ENCODE measurements around the gene YLPM1.

Gene YLPM1

DNA sequence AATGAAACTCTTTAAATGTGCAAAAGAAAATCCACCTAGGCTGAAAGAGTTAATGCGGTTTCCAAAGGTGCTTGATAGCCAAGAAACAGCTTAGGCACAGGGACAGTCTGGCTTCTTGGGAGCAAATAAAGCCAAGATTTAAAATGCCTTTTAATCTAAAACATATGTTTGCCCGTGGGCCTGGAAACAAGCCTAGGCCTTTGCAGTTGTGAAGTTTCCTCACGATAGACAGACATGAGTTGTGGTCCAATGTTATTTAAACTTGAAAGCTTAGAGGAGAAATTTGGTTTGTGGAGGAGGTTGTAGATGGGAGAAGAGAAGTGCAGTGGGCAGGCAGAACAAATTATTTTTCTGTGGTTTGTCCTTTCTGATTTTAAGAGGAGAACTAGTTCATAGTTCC is 83.1 kb downstream of the YLPM1 start:
- peak; percentile 83 for DNase-seq

DNA sequence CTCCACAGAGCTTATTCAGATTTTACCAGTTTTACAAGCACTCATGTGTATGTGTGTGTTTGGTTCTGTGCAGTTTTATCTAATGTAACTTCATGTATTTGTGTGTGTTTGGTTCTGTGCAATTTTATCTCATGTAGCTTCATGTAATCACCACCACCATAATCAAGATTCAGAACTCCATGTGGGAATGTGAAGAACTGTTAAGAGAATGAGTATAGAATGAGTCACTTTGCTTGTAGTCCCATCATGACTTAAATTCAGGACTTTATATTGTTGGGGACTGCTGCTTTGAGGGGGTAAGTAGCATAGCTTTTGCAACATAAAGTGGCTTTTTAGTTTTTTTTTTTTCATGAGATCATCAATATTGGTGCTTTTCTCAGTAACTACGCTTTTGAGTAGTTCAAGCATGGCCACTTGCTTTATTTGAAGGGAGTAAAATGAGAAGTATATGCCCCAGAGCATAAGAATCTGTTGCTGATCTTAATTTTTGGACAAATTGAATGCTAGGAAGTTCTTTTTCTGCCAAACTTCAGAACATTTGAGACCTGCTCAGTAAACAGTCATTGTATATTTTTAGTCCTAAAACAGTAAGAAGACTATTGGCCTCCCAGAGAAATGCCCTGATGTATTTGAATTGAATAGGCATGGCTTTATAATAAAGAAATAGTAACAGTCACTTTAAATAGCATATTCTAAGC is 84.0 kb downstream of the YLPM1 start:
- DNase-seq = peak; percentile 83

DNA sequence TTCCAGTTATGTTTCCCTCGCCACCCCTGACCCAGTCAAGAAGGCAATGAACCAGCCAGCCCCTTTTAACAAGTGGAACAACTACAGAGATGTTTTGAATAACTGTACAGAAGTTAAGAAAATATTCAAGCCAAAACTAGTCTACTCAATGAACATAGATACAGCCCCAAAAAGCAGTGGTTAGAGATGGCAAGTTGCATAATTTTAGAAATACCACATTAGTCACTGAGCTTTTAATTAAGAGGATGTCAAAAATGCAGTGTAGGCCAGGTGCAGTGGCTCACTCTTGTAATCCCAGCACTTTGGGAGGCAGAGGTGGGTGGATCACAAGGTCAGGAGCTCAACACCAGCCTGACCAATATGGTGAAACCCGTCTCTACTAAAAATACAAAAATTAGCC is 85.7 kb downstream of the YLPM1 start:
- DNase-seq = no peak

DNA sequence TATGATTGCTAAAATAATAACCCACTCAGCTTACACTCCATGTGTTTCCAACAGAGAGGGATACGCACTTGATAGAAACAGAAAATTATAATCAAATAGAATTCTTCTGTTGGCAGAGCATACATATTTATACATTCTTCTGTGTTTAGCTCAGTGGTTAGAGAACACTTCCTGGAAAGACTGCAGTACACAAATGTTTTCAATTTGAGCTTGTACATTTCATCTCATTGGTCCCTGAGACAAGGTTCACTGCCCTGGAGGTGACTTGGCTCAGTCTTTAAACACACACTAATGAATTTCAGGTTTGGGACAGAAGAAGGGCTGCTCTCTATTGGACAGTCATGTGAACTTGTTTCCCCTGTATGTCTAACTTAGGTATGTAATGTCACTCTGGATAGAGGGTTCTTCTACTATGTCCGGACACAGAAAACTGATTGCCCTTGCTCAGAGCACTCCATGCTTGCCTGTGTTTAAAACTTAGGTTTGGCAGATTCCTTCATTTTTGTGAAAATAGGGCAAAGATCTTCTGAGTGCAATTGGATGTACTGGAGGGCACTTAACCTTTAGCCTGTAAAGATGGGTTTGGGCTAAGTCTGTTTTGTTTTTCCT is 89.9 kb downstream of the YLPM1 start:
- peak; percentile 83 for DNase-seq

DNA sequence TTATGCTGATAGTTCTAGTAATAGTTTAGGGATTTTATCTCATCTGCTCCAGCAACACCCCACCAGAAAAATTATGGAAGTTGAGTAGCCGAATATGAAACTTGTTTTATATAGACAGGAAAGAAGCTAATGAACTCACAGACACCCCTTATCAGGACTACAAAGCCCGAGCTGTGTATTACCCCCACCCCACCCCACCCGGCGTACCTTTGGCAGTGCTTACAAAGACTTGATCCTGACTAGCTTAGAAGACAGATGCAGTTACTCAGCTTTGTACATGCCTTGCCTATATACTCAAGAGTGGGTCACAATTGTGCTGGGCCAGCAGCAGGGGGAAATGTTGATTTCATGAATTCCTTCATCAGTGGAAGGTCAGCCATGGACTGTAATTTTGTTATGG is 90.5 kb downstream of the YLPM1 start:
- no peak for DNase-seq

DNA sequence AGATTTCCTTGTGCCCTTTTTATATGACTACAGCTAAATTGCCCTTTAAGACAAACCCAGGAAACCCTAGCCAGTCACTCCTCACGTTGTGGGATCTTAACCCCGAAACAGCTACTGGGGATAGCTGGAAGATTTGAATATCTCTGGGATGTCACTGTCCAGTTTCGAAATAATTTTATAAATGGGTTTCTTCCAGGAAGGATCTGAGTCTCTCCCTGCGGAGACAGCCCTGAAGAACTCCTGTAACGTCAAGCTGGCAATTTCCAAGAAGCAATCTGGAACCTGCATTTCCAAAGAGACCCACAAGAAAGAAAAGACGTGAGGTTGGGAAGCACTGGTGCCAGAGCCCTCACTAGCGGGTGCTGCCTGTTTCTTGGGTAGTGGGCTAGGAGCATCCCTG is 91.9 kb downstream of the YLPM1 start:
- DNase-seq = no peak

DNA sequence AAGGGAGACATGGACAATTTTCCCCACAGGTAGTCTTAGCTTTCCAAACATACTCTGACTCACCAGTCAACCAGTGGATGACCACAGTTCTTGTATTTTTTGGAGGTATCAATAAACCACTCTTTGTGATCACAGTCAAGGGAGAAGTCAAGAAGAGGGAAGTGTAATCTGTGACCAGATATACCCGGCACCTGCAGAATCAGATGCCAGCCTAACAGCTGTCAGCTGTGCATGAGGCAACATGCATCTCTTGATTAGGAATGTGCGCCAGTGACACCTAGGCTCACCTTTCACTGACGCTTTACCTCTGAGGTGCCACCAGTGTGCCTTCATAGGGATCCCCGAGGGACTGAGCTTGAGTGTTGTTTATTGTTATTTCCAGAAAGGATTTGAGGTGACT is 92.8 kb downstream of the YLPM1 start:
- no peak for DNase-seq

DNA sequence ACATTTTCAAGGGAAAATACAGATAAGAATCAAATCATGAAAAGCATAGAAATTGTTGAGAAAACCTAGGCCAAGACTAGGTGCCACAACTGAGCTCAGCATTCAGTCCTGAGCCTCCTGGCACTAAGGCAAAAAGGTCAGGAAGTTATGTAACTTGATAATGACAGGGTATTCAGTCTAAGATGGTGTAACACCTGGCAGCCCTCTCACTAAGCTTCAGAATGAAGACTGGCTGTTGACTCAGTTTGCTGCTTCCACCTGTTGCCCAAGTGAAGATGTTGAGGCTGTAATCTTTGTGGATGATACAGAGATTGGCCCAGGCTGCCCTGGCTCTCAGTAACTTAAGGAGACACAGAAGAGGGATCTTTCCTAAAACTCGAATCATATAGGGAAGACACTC is 93.2 kb downstream of the YLPM1 start:
- no peak for DNase-seq

DNA sequence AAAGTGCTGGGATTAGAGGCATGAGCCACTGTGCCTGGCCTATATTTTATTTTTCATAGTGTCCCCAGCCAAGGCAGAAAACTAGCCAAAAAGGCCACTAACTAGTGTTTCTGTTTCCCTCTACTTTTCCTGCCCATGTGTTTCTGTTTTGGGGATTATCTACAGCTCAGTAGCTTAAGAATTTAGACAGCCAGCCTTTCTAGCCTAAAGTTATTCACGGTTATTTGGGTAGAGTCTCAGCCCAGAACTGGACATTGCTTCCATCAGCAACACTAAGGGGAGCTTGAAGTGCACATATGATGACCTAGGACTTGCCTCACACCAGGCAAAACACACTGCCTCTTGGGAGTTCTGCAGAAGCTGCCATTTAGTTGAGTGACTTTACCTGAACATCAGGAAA is 94.9 kb downstream of the YLPM1 start:
- DNase-seq = no peak

DNA sequence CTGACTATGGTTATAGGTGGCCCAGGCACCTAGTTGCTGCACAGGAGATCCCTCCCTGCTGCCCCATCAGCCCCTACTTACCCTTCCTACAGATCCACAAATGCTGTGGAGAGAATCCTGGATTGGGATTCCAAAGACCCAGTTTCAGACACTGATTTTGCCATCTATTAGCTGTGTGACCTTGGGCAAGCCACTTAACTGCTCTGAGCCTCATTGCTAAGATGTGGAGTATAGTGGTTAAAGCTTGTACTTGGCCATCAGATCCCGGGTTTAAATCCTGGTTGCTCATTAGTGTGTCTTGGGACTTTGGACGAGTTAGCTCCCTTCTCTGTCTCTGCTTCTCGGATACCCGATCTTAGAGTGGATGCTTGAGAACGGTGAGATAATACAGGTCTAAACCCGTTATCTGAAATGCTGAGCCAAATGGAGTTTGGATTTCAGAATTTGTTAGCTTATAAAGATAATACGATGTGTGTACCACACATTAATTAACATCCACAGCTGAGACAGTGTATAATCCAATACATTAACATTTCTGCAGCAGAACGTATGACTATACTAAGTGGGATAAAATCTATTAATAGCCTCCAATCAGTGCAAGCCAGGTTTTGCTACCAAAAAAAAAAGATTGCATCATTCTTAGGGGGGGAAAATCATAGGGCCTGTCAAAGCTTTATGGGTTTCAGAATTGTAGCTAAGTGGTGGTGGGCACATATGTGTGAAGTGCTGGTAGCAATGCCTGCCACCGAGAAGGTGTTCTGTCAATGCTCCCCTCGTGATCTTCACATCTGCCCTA is 96.8 kb downstream of the YLPM1 start:
- DNase-seq = peak; percentile 46

DNA sequence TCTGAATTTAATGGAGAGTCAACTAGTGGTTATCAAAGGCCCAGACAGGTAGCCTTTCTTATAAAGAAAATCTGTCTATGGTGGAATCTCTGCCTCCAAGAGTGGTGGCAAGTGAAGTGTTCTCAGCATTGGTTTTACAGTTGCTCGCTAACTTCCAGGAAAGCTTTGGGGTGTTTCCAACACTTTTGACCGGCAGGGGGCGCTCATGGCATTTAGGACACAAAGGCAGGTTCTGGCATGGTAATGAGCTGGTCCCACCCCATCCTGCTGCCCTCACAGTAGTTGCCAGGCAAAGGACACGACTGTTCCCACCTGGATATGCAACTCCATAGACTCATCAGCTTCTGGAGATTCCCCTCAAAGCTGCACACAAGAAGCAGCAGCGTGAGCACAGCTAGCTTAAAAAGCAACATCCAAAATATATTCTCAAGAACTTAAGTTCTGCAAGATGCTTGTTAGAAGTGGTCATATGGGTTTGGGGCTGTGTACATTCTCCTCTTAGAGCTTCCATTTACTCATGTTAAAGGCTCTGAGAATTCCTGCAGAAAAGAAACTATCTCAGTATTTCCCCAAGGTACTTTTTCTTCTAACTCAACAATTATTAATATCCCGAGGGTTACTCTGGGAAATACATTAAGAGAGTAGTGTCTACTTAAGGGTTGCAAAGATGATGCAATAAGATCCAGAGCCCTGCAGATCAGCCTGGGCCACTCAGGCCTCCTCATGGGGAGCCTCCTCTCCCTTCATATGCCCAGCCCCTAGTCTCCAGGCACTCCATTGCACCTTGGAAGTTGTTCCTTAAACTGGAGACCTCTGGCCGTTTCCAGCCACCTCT is 98.0 kb downstream of the YLPM1 start:
- peak; percentile 83 for DNase-seq

DNA sequence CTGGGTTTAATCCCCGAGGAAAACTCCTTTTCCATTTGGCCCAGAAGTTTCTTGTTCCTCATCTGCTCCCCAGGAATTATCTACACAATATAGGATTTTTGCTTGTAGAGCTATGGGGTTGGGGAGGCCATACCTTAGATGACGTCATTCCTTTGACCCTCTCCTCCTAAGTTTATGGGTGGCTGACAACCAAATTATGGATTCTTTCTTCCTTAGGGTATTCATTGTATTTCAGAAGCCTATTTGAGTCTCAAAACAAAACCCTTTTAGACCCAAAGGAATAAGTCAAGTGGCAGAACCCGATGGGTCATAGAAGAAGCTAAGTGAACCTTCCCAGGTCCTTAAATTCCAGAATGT is 98.6 kb downstream of the YLPM1 start:
- no peak for DNase-seq

DNA sequence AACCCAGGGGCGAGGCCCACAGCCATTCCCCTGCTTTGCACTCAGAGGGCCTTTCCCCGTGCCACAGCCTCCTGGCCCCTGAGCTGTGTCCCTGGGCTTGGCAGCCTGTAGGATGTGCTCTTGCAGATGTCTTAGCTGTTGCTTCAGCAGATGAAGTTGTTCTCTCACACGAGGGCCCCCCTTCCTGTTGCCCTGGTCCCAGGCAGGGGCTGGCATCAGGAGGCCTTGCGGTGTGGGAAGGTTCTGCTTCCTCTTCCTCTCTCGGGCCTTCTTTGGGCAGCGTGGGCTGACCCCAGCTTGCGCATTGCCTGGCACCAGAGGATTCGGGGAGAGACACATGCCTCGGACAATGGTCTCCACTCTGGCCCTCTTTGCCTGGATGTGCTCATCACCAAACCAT is 100.2 kb downstream of the YLPM1 start:
- DNase-seq = no peak

DNA sequence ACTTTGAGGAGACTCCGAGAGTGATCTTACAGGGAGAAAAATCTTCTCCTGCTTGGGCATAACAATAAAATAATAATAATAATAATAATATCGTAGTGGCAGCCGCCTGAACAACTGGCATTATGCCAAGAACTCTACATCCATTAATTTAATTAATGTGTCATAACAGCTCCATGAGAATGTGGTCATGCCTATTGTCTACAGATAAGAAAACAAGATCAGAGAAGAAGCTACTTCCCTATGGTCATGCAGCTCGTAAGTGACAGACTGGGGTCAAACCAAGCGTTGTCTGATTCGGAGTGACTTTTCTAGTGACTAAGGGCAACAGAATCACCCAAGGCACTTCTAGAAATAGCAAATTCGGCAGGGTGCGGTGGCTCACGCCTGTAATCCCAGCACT is 101.1 kb downstream of the YLPM1 start:
- no peak for DNase-seq

DNA sequence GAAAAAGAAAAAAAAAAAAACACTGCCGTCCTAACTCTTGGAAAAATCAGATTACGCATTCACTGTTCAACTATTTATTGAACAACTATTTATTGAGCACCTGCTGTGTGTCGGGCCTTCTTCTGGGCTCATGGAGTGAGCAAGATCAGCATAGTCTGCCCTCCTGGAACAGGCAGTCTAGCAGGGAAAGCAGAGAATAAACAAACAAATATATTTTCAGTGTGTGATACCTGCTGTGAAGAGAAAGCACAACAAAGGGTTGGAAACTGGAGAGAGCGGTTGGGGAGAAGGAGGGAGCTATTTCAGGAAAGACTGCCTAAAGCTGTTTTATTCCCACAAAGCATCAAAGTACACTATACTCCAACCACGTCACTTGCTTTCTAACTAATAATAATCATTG is 102.0 kb downstream of the YLPM1 start:
- DNase-seq = no peak

DNA sequence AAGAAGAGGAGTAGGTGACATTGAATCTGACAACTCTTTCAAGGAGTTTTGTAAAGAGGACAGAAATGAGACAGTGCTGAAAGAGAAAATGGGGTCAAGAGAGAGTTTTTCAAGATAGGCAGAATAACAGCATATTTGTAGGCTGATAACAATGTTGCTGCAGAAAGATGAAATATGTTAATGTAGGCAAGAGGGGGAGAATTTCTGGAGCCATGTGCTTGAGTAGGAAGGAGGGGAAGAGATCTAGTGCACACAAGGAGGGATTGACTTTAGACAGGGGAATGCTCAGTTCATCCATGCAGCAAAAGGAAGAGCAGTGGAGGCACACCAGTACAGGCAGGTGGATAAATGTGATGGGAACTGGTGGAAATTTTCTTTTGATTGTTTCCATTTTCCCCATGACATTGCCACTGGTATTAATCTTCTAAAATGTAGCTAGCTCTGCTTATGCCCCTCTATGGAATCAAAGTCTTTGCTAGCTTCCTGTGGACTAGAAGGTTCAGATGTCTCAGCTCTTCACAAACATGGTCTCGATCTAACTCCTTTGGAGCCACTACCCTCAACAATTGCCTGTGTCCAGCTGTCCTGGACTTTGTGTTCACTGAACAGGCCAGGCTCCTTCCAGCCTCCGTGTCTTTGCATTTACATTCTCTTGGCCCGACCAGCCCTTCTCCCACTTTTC is 103.7 kb downstream of the YLPM1 start:
- DNase-seq = no peak

DNA sequence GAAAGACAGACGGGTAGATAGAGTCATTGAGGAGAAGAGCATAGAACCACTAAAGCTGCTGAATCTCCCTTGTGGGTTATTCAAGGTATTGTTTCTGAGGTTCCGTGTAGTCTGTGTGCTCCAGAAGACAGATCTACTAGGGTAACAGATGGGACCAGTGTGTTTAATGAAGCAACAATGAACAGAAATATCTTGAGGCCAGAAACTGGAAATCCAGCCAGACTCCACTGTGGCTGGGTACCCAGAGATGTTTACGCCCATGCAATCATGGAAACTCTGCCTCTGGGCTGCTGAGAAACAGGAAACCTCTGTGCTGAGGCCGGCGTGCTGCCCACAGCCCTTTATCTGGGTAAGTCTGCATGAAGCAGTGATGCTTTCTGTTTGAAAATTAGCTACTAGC is 104.6 kb downstream of the YLPM1 start:
- DNase-seq = no peak

DNA sequence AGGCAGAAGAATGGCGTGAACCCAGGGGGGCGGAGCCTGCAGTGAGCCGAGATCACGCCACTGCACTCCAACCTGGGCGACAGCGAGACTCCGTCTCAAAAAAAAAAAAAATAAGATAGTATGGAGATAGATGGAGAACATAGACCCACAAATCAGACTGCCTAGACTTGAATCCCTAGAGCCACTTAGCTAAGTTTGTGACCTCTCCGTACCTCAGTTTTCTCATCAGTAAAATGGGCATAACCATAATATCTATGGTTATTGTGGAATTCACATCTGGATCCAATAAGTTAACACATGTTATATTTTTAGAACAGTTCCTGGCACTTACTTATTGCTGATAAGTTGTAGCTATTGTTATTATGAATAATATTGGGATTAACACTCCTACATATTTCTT is 105.6 kb downstream of the YLPM1 start:
- DNase-seq = no peak

DNA sequence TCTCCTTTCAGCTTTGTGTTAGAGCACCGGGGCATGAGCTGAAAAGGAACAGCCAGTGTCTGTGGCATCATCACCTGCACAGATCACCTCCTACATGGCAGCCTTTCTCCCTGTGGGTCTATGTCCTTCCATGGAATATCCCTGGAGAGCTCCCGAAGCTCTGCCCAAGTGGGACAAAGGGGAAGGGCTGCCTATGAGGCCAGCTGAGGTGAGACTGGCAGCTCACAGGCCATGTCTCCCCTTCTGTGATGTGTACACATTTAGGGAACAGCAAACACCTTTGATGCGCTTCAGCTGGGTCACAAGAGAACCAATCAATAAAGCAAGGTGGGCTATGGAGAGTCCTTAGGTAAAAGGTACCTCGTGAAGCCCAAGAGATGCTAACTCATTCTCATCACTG is 108.7 kb downstream of the YLPM1 start:
- no peak for DNase-seq

DNA sequence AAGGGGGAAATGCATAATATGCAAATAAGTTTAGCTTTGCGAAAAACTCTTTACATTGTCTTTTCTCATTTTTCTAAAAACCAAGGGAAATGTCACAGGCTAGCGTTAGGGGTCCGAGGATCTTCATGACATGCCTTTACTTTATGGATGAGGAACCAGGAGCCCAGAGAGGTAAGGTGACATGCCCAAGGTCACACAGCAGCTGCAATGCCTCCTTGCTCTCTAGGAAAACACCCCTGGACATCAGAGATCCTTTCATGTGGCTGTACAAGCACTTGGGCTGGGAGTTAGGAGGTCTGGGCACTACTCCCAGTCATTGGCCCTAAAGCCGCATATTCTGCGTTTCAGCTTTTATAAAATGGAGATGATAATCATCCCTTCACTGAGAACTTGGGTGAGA is 112.1 kb downstream of the YLPM1 start:
- DNase-seq = no peak

DNA sequence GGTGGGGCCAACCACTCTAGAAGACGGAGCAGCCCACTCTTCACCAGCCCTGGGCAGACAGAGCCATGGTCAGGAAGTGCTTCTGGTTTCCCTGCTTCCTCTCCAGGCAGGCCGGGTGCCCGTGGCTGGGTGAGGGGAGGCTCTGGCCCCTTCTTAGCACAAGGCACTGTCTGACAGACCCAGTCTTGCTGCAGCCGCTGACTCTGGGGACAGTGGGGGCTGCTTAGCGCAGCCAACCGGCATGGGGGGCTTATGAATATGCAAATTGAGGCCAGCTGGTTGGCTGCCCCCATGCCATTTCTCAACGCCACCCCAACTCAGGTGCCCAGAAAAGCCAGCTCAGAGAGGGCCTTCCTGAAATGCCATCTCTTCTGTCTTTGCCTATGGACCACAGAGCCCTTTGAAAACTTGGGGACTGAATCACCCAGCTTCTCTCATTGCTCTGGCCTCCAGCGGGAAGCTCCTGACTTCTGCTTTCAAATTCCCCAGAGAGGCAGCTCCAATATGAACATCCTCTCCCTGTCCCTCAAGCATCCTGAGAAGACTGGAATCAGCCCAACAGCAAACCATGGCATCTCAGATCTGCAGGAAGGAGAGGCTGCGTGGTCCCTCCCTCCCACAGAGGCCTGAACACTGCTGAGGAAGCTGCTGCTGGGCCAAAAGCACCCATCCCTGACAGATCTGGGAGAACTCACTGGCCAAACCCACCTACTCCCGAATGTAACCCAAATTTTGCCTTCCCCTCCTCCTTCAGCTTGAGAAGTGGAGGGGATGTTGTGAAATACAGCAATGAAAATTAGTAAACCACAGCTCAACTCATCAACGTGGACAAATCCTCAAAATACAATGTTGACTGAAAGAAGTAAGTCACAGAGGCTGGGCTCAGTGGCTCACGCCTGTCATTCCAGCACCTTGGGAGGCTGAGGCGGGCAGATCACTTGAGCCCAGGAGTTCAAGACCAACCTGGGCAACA is 113.1 kb downstream of the YLPM1 start, which contains the start of gene PROX2:
PROX2 (minus strand) TSS at position 205 of the 973 bp plus-strand sequence. CDS start 12,311 bp downstream, outside the sequence.
- peak; percentile 58 for DNase-seq

Measured in fibroblast of skin of right biceps (primary cell).